GM18867 (cell line): ENCODE measurements around the gene RMDN2.
A peak's percentile ranks its signal among the peaks of the same experiment; 100 is the strongest.

Experiments used
- ATAC-seq: cut with Tn5 transposase; IDR thresholded peaks from one replicate; pipeline ENCODE4 v1.9.1; 2021; ENCODE audit warnings: mild to moderate bottlenecking, moderate library complexity; ENCODE audit not compliant: unreplicated experiment

RMDN2 gene

GRCh38 chr2:37925063-37925897, at the start of gene RMDN2:
TSS of gene RMDN2 (plus strand) at chr2:37925287. CDS start at chr2:37929278, 3,991 bp downstream.
- ATAC-seq, result peak; percentile 90

DNA sequence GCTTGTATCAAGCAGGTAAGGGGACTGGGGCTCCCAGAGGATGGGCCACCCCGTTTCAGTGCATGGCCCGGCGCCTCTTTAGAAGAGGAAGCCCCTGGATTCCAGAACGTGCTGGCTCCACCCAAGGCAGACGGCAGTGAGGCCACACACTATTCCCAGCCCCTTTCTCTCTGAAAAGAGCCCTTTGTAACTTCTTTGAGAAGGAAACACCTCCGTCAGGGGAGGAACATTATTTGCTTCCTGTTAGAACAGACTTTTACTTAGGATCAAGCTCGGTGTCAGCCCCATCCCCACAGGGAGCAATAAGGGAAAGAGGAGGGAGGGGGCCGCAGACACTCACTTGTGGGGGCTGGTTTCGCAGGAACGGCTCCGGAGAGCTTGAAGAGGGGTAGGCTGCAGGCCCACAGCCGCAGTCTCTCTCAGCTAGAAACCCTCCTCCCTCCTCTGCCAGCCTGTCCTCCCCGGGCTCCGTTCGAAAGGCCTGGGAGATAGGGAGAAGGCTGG, 49.6 kb upstream of the RMDN2 start:
- ATAC-seq, result no peak

DNA sequence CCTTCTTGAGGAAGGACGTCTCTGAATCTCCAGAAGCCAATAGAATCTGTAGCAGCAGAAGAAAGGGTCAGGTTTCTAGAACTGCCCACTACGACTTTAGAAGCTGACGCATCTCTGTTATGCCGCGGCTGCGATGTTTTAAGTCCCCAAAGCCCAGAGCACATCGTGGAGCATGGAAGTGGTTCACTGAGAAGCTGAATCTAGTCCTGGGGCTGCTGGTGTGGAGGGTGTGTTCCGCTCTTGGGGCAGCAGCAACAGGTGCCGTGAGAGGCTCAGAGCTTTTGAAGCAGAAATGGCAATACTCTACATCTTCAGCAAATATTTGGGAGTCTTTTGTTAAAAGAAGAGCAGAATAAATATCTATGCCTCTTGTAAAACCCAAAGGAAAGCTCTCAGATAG, 48.9 kb upstream of the RMDN2 start:
- no peak for ATAC-seq

DNA sequence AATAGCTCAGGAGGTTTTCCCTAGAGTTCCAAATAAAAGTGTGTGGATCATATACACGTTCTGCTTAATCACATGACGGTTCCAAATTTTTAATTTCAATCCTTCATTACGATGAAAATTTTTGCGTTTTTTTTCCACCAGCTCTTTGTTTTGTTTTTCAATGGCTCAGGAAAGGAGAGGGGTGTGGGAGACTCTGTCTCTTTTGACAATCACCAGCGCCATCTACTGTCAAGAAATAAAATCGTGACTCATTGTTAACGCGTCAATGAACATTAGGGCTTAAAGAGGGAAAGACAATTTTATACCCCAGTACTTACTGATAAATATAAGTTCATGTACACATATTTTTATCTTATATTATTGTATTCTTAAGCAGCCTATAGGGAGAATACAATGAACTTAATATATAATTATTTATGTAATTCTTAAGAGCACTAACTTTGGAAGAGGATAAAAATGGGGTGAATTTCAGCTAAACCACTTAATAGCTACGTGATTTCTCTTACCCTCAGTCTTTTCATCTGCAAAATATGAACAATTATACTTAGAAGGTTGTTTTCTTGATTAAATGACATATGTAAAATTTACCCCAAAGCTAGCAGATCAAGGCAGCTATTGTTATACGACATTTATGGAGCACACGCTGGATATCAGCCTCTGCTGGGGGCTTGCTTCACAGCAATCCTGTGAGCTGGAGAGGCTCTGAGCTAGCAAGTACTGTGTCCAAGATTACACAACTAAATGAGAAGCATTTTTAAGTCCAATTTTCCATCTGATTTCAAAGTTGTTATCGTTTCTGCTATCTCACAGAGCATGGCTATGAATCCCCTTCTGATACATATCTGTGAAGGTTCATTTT, 47.4 kb upstream of the RMDN2 start:
- peak; percentile 51 for ATAC-seq

- no peak for ATAC-seq
Measured at GRCh38 chr2:37878536-37878935, 46.6 kb upstream of the RMDN2 start.

DNA sequence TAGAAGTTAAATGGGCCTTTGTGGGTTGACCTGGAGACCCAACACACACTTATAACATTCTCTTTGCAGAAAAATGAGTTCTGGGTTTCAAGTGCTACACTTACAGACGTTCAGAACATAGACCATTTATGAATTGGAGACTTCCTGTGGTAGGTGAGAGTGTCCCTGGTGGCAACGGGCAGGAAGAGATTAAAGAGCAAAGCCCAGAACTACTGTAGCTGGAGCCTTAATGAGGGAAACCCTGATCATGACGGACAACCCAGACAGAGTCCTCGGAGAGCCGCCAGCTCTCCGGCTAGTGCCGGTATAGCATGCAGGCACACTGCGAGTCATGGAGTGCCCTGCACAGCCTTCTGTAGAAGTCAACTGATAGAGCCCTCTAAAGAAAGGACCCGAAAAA, 44.5 kb upstream of the RMDN2 start:
- ATAC-seq, result no peak

- ATAC-seq, result no peak
Measured at GRCh38 chr2:37881397-37881796, 43.7 kb upstream of the RMDN2 start.

GRCh38 chr2:37882036-37882435, 43.1 kb upstream of the RMDN2 start:
- ATAC-seq, result no peak

DNA sequence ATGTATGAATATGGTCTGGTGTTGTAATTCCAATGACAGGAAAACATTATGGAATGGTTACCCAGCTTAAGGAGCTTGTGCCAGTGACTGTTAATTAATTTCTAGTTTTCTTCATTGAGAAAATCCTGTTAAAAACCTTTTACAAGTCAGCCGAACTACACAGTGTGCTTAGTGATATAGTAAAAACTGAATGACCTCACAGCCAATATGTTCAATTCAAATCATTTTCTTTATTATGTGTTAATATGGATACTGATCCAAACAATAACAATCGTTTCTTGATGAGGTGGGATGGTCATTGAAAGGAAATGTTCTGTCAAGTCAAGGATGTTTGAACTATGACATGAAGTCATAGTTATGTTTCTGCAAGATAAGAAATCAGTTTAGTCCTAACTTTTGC, 41.6 kb upstream of the RMDN2 start:
- no peak for ATAC-seq

- ATAC-seq, result no peak
Measured at GRCh38 chr2:37885329-37885993, 39.6 kb upstream of the RMDN2 start.

DNA sequence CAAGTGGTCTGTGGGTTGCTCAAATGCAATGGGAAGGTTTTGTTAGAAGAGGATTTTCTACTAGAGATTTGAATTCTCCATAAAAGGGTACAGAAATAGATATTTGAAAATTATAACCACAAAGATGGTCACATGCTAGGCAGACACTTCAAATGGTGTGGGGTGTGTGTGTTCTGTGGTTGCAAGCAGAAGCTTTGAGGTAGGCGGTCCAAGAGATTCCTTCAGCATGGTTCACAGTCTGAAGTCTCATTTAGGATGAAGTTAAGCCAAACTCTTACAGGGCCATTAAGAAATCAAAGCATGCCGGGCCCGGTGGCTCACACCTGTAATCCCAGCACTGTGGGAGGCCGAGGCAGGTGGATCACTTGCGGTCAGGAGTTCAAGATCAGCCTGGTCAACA, 38.3 kb upstream of the RMDN2 start:
- no peak for ATAC-seq

DNA sequence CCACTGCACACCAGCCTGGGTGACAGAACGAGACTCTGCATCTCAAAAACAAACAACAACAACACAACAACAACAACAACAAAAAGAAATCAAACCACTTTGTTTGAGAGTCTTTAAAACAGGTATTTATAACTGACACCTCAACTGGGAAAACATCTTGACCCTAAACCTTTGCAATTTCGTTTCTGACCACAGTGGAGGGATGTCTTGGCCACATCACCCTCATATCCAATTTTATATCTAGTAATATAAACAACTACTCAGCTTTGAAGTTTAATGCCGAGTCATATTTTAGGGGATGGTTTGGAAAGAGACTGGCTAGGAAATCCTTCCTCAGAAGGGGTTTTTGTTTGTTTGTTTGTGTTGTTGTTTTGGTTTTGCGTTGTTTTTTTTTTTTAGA, 37.8 kb upstream of the RMDN2 start:
- ATAC-seq, result no peak

DNA sequence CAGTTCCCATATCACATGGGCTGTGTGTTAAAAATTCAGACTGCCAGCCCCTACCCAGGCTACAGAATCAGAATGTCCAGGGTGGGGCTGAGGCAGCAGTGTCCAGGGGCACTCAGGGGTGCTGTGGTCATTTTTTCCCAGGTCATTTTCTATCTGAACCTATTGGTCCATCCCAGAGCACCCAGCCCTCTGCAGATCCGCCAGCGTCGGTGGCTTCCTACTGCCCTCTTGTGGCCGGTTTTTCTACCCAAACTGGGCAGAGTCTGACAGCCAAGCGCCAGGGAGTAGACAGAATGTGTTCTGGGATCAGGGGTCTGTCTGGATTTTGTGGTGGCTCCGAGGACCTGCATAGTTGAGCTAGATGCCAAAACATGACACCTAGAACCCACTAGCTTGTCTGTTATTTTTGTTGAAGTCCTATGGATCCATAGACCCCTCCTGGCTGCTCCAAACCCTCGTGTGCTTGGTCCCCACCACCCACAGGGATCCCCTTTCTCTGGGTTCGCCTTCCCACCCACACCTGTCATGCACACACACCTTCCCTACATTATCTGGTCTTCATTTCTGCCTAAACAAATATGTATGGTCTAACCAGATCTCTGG, 34.1 kb upstream of the RMDN2 start:
- no peak for ATAC-seq

DNA sequence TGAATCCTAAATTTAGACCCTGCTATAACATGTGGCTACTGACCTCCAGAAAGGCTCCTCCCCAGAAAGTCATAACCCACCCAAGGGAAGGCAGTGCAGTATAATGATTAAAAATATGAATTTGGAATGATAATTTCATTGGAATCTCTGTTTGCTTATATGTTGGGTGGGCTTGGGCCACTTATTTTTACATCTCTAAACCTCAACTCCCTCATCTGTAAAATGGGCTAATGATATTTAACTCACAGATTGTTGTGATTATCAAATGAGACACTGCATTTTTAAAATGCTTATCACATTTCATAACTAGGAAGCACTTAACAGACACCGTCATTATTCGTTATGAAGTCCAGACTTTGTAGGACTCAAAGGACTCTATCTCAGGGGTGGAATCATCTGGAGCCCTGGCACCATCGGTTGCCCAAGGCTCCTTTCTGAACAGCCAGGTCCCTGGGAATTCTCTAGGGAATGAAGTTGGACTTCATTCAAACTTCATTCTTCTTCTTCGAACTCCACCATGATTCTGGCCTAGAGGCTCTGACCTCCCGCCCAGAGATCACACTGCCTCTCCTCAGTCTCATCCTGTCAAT, 33.1 kb upstream of the RMDN2 start:
- no peak for ATAC-seq

DNA sequence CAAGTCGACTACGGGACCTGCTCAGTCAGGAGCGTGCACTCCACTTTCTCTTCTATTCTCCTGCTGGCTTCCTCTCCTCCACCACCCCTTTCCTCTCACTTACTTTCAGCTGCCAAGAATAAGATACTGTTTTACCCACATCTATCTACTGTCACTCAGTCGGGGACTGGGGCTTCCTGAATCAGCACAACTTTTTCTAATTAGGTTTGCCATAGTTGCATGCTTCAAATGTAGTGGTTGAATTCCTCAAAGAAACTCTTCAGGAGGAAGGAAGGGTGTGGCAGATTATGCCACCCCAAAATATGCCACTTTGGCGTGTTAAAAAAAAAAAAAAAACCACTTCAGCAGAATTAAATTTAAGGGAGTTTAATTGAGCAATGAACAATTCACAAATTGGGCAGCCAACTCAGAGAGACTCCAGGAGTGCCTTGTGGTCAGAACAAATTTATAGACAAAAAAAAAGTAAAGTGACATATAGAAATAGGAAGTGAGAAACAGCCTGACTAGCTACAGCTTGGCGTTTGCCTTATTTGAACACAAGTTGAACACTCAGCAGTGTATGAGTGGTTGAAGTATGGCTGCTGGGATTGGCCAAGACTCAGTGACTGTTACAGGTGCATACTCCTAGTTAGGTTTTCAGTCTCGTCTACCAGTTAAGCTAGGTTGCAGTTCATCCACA, 32.5 kb upstream of the RMDN2 start:
- peak; percentile 70 for ATAC-seq

DNA sequence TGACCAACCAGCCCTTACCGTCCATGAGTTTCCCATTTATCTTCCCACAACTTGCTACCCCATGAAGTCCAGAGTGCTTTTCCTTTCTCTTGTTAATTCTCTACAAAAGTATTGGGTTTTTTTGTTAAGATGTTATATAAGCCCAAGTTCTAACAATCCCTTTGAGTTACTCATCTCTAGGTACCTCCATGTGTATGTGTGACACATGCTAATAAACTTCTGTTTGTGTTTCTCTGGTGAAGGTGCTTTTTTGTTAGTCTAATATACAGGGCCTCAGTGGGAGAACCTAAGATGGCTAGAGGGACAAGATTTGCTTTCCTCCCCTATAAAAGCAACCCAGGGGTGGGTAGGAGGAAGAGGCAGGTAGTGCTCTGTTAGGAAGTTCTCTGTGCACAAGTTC, 31.8 kb upstream of the RMDN2 start:
- no peak for ATAC-seq

- no peak for ATAC-seq
Measured at GRCh38 chr2:37894047-37894446, 31.0 kb upstream of the RMDN2 start.

DNA sequence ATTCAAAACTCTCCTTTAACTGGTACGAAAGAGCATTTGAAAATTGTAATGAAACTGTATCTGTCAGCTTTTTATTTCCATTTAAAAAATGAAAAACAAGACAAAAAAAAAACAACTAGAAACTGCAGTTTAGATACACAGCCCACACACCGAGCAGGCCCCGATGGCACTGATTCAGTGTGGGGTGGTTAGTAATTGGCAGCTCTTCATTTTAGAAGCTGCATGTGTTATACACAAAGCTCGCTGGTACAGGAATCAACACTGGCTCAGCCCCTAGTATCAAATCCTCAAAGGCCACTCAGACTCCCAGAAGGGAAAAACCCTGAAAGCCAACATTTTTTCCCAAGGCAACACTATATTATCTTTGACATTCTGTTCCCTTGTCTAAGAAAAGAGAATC, 30.5 kb upstream of the RMDN2 start:
- no peak for ATAC-seq

GRCh38 chr2:37895140-37895539, 29.9 kb upstream of the RMDN2 start:
- no peak for ATAC-seq

DNA sequence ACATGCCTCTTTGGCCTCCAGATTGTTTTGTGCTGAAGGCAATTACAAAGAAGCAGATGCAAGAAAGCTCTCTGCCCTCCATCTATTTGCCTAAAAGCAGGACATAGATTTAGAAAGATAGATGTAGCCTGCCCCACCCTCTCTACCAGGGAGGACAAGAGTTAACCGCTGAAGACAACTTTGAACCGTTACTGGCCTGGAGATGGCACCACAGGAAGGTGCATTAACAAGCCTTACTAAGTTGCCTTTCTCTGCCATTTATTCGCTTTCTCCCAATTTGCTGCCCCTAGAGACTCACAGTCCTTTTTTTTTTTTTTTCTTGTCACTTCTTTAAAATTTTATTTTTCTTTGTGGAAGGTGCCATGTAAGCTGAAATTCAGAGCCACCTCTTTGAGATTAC, 28.8 kb upstream of the RMDN2 start:
- no peak for ATAC-seq
